Measurements from ENCODE around the gene FBXW11. TPM values are rescaled to one million over a fixed set of nuclear protein-coding genes. Genes with fewer than 3 reads are reported as not detected.
A peak's percentile ranks its signal among the peaks of the same experiment; 100 is the strongest.

Gene FBXW11
- total RNA-seq, 1 experiment from 2014 or later: 85.3 TPM

DNA sequence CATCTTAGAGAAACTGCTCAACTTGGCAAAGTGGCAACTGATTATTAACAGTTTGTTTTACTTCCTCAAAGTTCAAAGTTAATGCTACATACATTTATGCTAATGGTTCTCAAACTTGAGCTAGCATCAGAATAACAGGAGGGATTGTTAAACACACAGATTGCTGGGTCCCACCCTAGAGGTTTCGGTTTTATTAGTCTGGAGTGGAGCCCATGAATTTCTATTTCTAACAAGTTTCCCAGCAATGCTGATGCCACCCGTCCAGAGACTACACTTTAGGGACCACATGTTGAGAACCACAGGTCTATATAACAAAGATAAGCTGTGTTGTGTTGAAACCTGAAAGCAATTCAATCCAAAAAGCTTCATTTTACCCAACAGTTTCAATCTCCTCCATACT lies 95.3 kb downstream of the FBXW11 start:
- Histone ChIP-seq H2BK12ac (ENCODE audit: insufficient read length, low read depth, low read length) (no peak overlapping the region), H3T11ph (ENCODE audit: low read length) (no peak overlapping the region), H2BK15ac (ENCODE audit: low read depth, low read length) (no peak overlapping the region), H3K79me1 (ENCODE audit: insufficient read depth, low read depth, low read length, poor library complexity, severe bottlenecking) (peaks cover 15% of the 10 kb centered on the region), H3K4me2 (ENCODE audit: insufficient read depth, insufficient read length, low read length) (no peak overlapping the region), H3K4me1 (ENCODE audit: insufficient read depth, low read length) (peaks cover 8% of the 10 kb centered on the region), H4K8ac (replicated peaks; ENCODE audit: insufficient read length, low read depth, low read length) (no peak overlapping the region), H3K9me3 (ENCODE audit: control insufficient read depth, low read depth, low read length) (no peaks in the 10 kb centered on the region), H3K4ac (ENCODE audit: low read depth, low read length) (no peak overlapping the region), H2AFZ (ENCODE audit: low read length) (no peak overlapping the region), H3K14ac (ENCODE audit: insufficient read depth, low read length) (no peak overlapping the region), H4K20me1 (ENCODE audit: control insufficient read depth, insufficient read depth, insufficient read length) (no peaks in the 10 kb centered on the region), H3K23ac (ENCODE audit: insufficient read length, low read depth, low read length) (no peak overlapping the region), H4K91ac (ENCODE audit: insufficient read length, low read depth, low read length) (no peak overlapping the region), H4K5ac (ENCODE audit: insufficient read length, low read depth, low read length) (no peak overlapping the region), H3K9ac (ENCODE audit: extremely low read depth, insufficient read length, low read length) (no peak overlapping the region), H2BK120ac (ENCODE audit: low read depth, low read length, poor library complexity, severe bottlenecking) (no peak overlapping the region), H3K23me2 (ENCODE audit: insufficient read length, low read depth, low read length, poor library complexity, severe bottlenecking) (no peaks in the 10 kb centered on the region), H2BK5ac (ENCODE audit: insufficient read length, low read length) (no peak overlapping the region), H3K79me2 (ENCODE audit: insufficient read depth, low read length) (peaks cover 18% of the 10 kb centered on the region; the same call in 1 of the 2 replicates), H3K27ac (ENCODE audit: insufficient read length, low read depth, low read length) (no peak overlapping the region), H3K27me3 (ENCODE audit: insufficient read depth, low read length) (no peaks in the 10 kb centered on the region), H2AK5ac (ENCODE audit: insufficient read length, low read length) (no peak overlapping the region), H2BK20ac (ENCODE audit: low read depth, low read length, poor library complexity, severe bottlenecking) (no peak overlapping the region), H3K56ac (ENCODE audit: insufficient read length, low read depth, low read length) (no peak overlapping the region), H3K18ac (ENCODE audit: insufficient read length, low read depth, low read length) (no peak overlapping the region)
- H3K27me3 Mint-ChIP-seq (ENCODE audit: low read depth): no peaks in the 10 kb centered on the region
- peaks cover 45 to 48% of the 10 kb centered on the region in 2 experiments for H3K4me1 Mint-ChIP-seq
- TF ChIP-seq, protein P1, sequence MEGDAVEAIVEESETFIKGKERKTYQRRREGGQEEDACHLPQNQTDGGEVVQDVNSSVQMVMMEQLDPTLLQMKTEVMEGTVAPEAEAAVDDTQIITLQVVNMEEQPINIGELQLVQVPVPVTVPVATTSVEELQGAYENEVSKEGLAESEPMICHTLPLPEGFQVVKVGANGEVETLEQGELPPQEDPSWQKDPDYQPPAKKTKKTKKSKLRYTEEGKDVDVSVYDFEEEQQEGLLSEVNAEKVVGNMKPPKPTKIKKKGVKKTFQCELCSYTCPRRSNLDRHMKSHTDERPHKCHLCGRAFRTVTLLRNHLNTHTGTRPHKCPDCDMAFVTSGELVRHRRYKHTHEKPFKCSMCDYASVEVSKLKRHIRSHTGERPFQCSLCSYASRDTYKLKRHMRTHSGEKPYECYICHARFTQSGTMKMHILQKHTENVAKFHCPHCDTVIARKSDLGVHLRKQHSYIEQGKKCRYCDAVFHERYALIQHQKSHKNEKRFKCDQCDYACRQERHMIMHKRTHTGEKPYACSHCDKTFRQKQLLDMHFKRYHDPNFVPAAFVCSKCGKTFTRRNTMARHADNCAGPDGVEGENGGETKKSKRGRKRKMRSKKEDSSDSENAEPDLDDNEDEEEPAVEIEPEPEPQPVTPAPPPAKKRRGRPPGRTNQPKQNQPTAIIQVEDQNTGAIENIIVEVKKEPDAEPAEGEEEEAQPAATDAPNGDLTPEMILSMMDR (conservative IDR thresholded peaks at IDR 0.05): no peak
- DNase-seq: no peak
- H3K4me3 Mint-ChIP-seq: no peak overlapping the region
- H3K27ac Mint-ChIP-seq: peak overlapping the region in 1 of 3 experiments; percentile 22; a peak in 1 of 7 replicates
- no peaks in the 10 kb centered on the region for H3K9me3 Mint-ChIP-seq
- no CpG with 5 or more reads among the region's 2 CpGs for WGBS (ENCODE audit: extremely low coverage, insufficient read length, low lambda C conversion rate)
- H3K36me3 Mint-ChIP-seq (ENCODE audit: insufficient read depth in 1 of 3, low read depth in 3 of 3): peaks cover 0 to 10% (median 5%) of the 10 kb centered on the region in 3 experiments; a peak in 5 of 7 replicates
